ENCODE data around the gene WDR45.

DNA sequence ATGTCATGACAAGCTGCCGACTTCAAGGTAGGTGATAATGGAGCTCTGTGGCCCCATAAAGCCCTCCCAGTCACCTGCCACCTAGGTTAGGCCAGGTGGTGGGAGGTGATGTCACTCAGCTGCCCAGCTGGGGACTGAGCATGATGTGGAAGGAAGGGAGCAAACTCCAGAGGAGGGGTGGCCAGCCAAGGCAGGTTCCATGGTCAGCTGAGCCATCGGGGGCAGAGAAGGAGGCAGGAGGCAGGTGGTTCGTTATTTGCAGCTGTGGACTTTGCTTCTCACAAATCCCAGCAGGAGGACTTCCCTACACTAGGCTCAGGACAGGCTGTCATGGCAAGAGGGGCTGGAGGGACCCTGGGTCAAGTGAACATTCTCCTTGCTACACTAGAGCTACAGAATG lies 18.8 kb downstream of the WDR45 start:
- TF ChIP-seq POLR2A (IDR thresholded peaks at IDR 0.05), result no peak
- TF ChIP-seq, protein P1, sequence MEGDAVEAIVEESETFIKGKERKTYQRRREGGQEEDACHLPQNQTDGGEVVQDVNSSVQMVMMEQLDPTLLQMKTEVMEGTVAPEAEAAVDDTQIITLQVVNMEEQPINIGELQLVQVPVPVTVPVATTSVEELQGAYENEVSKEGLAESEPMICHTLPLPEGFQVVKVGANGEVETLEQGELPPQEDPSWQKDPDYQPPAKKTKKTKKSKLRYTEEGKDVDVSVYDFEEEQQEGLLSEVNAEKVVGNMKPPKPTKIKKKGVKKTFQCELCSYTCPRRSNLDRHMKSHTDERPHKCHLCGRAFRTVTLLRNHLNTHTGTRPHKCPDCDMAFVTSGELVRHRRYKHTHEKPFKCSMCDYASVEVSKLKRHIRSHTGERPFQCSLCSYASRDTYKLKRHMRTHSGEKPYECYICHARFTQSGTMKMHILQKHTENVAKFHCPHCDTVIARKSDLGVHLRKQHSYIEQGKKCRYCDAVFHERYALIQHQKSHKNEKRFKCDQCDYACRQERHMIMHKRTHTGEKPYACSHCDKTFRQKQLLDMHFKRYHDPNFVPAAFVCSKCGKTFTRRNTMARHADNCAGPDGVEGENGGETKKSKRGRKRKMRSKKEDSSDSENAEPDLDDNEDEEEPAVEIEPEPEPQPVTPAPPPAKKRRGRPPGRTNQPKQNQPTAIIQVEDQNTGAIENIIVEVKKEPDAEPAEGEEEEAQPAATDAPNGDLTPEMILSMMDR (IDR thresholded peaks at IDR 0.05), result no peak
